Measurements from ENCODE around the gene ZNF800.
"Not testable (repeated sequence)": the region's sequence is repeated elsewhere in the genome, so short reads cannot be mapped to it uniquely, and the experiment has no call there.

The ZNF800 gene

GRCh38 chr7:127392566-127393367, at the start of gene ZNF800:
Gene ZNF800 (minus strand): TSS chr7:127392708. CDS start chr7:127391557, 1,151 bp downstream.
- DNase-seq = peak; percentile 27

GRCh38 chr7:127440206-127440605, 47.7 kb upstream of the ZNF800 start:
- DNase-seq = no peak

GRCh38 chr7:127438836-127439235, 46.3 kb upstream of the ZNF800 start:
- DNase-seq = no peak

GRCh38 chr7:127437837-127438236, 45.3 kb upstream of the ZNF800 start:
- DNase-seq = no peak

- no peak for DNase-seq
These were observed 44.7 kb upstream of the ZNF800 start for GRCh38 chr7:127437241-127437640.

- DNase-seq = not testable (repeated sequence)
These were observed 36.8 kb upstream of the ZNF800 start for GRCh38 chr7:127429281-127429680.

- DNase-seq = no peak
These were observed 26.7 kb upstream of the ZNF800 start for GRCh38 chr7:127419196-127419595.

GRCh38 chr7:127418459-127418858, 26.0 kb upstream of the ZNF800 start:
- DNase-seq = no peak

GRCh38 chr7:127417346-127417745, 24.8 kb upstream of the ZNF800 start:
- DNase-seq = no peak

GRCh38 chr7:127415060-127415742, 22.7 kb upstream of the ZNF800 start:
- DNase-seq = no peak

GRCh38 chr7:127413962-127414361, 21.5 kb upstream of the ZNF800 start:
- DNase-seq = no peak

GRCh38 chr7:127413326-127413725, 20.8 kb upstream of the ZNF800 start:
- no peak for DNase-seq

- no peak for DNase-seq
These were observed 18.7 kb upstream of the ZNF800 start for GRCh38 chr7:127411176-127411575.

GRCh38 chr7:127409629-127410028, 17.1 kb upstream of the ZNF800 start:
- DNase-seq = no peak

- DNase-seq = no peak
These were observed 12.0 kb upstream of the ZNF800 start for GRCh38 chr7:127404286-127405072.

- no peak for DNase-seq
These were observed 3.7 kb upstream of the ZNF800 start for GRCh38 chr7:127396184-127396583.

GRCh38 chr7:127395104-127395503, 2.6 kb upstream of the ZNF800 start:
- not testable (repeated sequence) for DNase-seq

GRCh38 chr7:127393368-127394058, 1.0 kb upstream of the ZNF800 start:
- DNase-seq = no peak

GRCh38 chr7:127392182-127392565, 334 bp downstream of the ZNF800 start:
- peak; percentile 16 for DNase-seq

- DNase-seq = no peak
These were observed 822 bp downstream of the ZNF800 start for GRCh38 chr7:127391591-127392181.

GRCh38 chr7:127390817-127391590, 1.5 kb downstream of the ZNF800 start:
- no peak for DNase-seq
